Neural cell (in vitro differentiated cells): Measurements from ENCODE around the gene DGKG.

Experiments used
- CTCF ChIP-seq: fragments of 450-650 bp; IDR thresholded peaks from 2 replicates; pipeline ENCODE4 v1.5.1; 2014; ENCODE audit warnings: antibody characterized with exemption, mild to moderate bottlenecking, moderate library complexity; ENCODE audit not compliant: poor library complexity, severe bottlenecking
- EP300 ChIP-seq: fragments of 450-650 bp; conservative IDR thresholded peaks from 2 replicates; pipeline ENCODE4 v1.6.1; 2014; ENCODE audit warnings: antibody characterized with exemption, mild to moderate bottlenecking, moderate library complexity; ENCODE audit not compliant: poor library complexity, severe bottlenecking

- TF ChIP-seq CTCF (no peak), EP300 (no peak)
Measured at GRCh38 chr3:186298876-186299275, 63.2 kb downstream of the DGKG start.
